Neural progenitor cell (in vitro differentiated cells): Measurements from ENCODE around the gene CPT1B. TPM values are rescaled to one million over a fixed set of nuclear protein-coding genes. Genes with fewer than 3 reads are reported as not detected.

ENCODE experiments used
- DNase-seq: peaks from one replicate; pipeline ENCODE4 v3.0.0-alpha.2; 2016; ENCODE audit warnings: low spot score
- H2AFZ ChIP-seq: fragments of 200-600 bp; sonication (generic); replicated peaks from 2 replicates; pipeline ENCODE4 v1.6.1; 2016; ENCODE audit warnings: antibody characterized with exemption
- H3F3A ChIP-seq: fragments of 200-600 bp; sonication (generic); 2 replicates; pipeline ENCODE4 v1.6.1; 2016; ENCODE audit warnings: antibody characterized with exemption, low read depth
- H3K27ac ChIP-seq: fragments of 200-600 bp; sonication (generic); 2 replicates; pipeline ENCODE4 v1.5.1; 2016; ENCODE audit warnings: mild to moderate bottlenecking
- H3K27me3 ChIP-seq: fragments of 200-600 bp; sonication (generic); 2 replicates; pipeline ENCODE4 v1.6.1; 2016; ENCODE audit warnings: mild to moderate bottlenecking, moderate library complexity
- H3K36me3 ChIP-seq: fragments of 200-600 bp; sonication (generic); 2 replicates; pipeline ENCODE4 v1.5.1; 2016
- H3K4me1 ChIP-seq: fragments of 200-600 bp; sonication (generic); 2 replicates; pipeline ENCODE4 v1.6.1; 2016; ENCODE audit warnings: mixed run types
- H3K4me2 ChIP-seq: fragments of 200-600 bp; sonication (generic); 2 replicates; pipeline ENCODE4 v1.6.1; 2016
- H3K4me3 ChIP-seq: fragments of 200-600 bp; sonication (generic); 2 replicates; pipeline ENCODE4 v1.5.1; 2016
- H3K79me2 ChIP-seq: fragments of 200-600 bp; sonication (generic); 2 replicates; pipeline ENCODE4 v1.6.1; 2016; ENCODE audit warnings: low read depth
- H3K9ac ChIP-seq: fragments of 200-600 bp; sonication (generic); 2 replicates; pipeline ENCODE4 v1.6.1; 2016
- H3K9me3 ChIP-seq: fragments of 200-600 bp; sonication (generic); 2 replicates; pipeline ENCODE4 v1.5.1; 2016; ENCODE audit warnings: low read depth
- H4K20me1 ChIP-seq: fragments of 200-600 bp; sonication (generic); 2 replicates; pipeline ENCODE4 v1.6.1; 2016; ENCODE audit warnings: low read depth
- H3K27ac Mint-ChIP-seq: 3 replicates; pipeline ENCODE4 v1.8.0; 2021; ENCODE audit warnings: mixed read lengths
- H3K27me3 Mint-ChIP-seq: 2 replicates; pipeline ENCODE4 v1.8.0; 2022; ENCODE audit warnings: low read depth, mild to moderate bottlenecking, inconsistent platforms, moderate library complexity, mixed read lengths; ENCODE audit not compliant: insufficient read depth
- H3K36me3 Mint-ChIP-seq: 3 replicates; pipeline ENCODE4 v1.8.0; 2021; ENCODE audit warnings: mixed read lengths
- H3K4me1 Mint-ChIP-seq: 3 replicates; pipeline ENCODE4 v1.8.0; 2021; ENCODE audit warnings: mixed read lengths
- H3K4me3 Mint-ChIP-seq: 3 replicates; pipeline ENCODE4 v1.8.0; 2021; ENCODE audit warnings: mild to moderate bottlenecking, moderate library complexity, mixed read lengths
- H3K9me3 Mint-ChIP-seq: 3 replicates; pipeline ENCODE4 v1.8.0; 2020; ENCODE audit warnings: mixed read lengths
- CTCF ChIP-seq: fragments of 200-600 bp; sonication (generic); IDR thresholded peaks from 2 replicates; pipeline ENCODE4 v1.5.1; 2017; ENCODE audit warnings: antibody characterized with exemption, mild to moderate bottlenecking
- EZH2 ChIP-seq: fragments of 200-600 bp; sonication (generic); IDR thresholded peaks from 2 replicates; pipeline ENCODE4 v1.6.1; 2017; ENCODE audit warnings: antibody characterized with exemption, mild to moderate bottlenecking, moderate library complexity
- EZH2phosphoT487 ChIP-seq: fragments of 200-600 bp; sonication (generic); IDR thresholded peaks from 2 replicates; pipeline ENCODE4 v1.6.1; 2017; ENCODE audit warnings: antibody characterized with exemption
- total RNA-seq: library from RNA; depleted of rRNA; stranded (reverse); fragments of >200 nt; gene quantifications from 2 replicates; pipeline ENCODE4 v1.2.3, GENCODE V29; 2015; ENCODE audit warnings: low replicate concordance

CPT1B gene
- total RNA-seq, 1 donor from 2014 or later: 33.9 TPM

- DNase-seq: no peak
- no peak overlapping the region for H3K4me3 Mint-ChIP-seq
Observed at GRCh38 chr22:50604256-50605001, 26.2 kb upstream of the CPT1B start.

GRCh38 chr22:50603511-50604255 is 25.5 kb upstream of the CPT1B start:
- Mint-ChIP-seq H3K36me3 (peaks cover 4% of the 10 kb centered on the region), H3K4me1 (peaks cover 19% of the 10 kb centered on the region), H3K4me3 (no peak overlapping the region), H3K27me3 (peaks cover 13% of the 10 kb centered on the region), H3K27ac (no peak overlapping the region), H3K9me3 (peaks cover 2% of the 10 kb centered on the region)
- Histone ChIP-seq H4K20me1 (peaks cover 21% of the 10 kb centered on the region), H3K79me2 (no peaks in the 10 kb centered on the region), H3K4me3 (no peak overlapping the region), H3K9me3 (no peaks in the 10 kb centered on the region), H3K4me2 (no peak overlapping the region), H3K9ac (no peak overlapping the region), H3F3A (no peaks in the 10 kb centered on the region), H3K27ac (no peak overlapping the region), H3K4me1 (peaks cover 4% of the 10 kb centered on the region), H3K27me3 (peaks cover 73% of the 10 kb centered on the region), H3K36me3 (no peaks in the 10 kb centered on the region), H2AFZ (no peak overlapping the region)
- no peak for TF ChIP-seq CTCF
- peak; percentile 86 for TF ChIP-seq EZH2
- peak; percentile 69 for TF ChIP-seq EZH2phosphoT487
- peak; percentile 39 for DNase-seq

More at GRCh38 chr22:50604256-50605001, 26.2 kb upstream of the CPT1B start:
- no peak overlapping the region for H3K27ac ChIP-seq
- Mint-ChIP-seq H3K27me3 (peaks cover 11% of the 10 kb centered on the region), H3K27ac (no peak overlapping the region), H3K4me1 (peaks cover 19% of the 10 kb centered on the region), H3K36me3 (peaks cover 4% of the 10 kb centered on the region), H3K9me3 (peaks cover 2% of the 10 kb centered on the region)
- H3F3A ChIP-seq: no peaks in the 10 kb centered on the region
- no peak overlapping the region for H3K4me3 ChIP-seq
- no peaks in the 10 kb centered on the region for H3K79me2 ChIP-seq
- no peak overlapping the region for H2AFZ ChIP-seq
- peaks cover 19% of the 10 kb centered on the region for H4K20me1 ChIP-seq
- H3K36me3 ChIP-seq: no peaks in the 10 kb centered on the region
- no peaks in the 10 kb centered on the region for H3K9me3 ChIP-seq
- no peak for TF ChIP-seq EZH2phosphoT487
- TF ChIP-seq CTCF: no peak
- TF ChIP-seq EZH2: no peak
- H3K4me1 ChIP-seq: peaks cover 4% of the 10 kb centered on the region
- no peak overlapping the region for H3K9ac ChIP-seq
- peaks cover 66% of the 10 kb centered on the region for H3K27me3 ChIP-seq
- H3K4me2 ChIP-seq: no peak overlapping the region

GRCh38 chr22:50602338-50602700 is 24.1 kb upstream of the CPT1B start:
- no peak overlapping the region for H3K27ac Mint-ChIP-seq
- no peak overlapping the region for H3K27ac ChIP-seq
- no peaks in the 10 kb centered on the region for H3F3A ChIP-seq
- H3K27me3 ChIP-seq: peaks cover 82% of the 10 kb centered on the region
- H3K4me1 Mint-ChIP-seq: peaks cover 19% of the 10 kb centered on the region
- no peaks in the 10 kb centered on the region for H3K79me2 ChIP-seq
- DNase-seq: no peak
- peaks cover 4% of the 10 kb centered on the region for H3K4me1 ChIP-seq
- no peaks in the 10 kb centered on the region for H3K36me3 ChIP-seq
- H2AFZ ChIP-seq: no peak overlapping the region
- peaks cover 7% of the 10 kb centered on the region for H3K36me3 Mint-ChIP-seq
- no peaks in the 10 kb centered on the region for H3K9me3 ChIP-seq
- H3K4me3 Mint-ChIP-seq: peak overlapping the region; percentile 86
- H3K9ac ChIP-seq: no peak overlapping the region
- peaks cover 21% of the 10 kb centered on the region for H4K20me1 ChIP-seq
- H3K4me2 ChIP-seq: no peak overlapping the region
- peaks cover 17% of the 10 kb centered on the region for H3K27me3 Mint-ChIP-seq
- peaks cover 2% of the 10 kb centered on the region for H3K9me3 Mint-ChIP-seq
- no peak for TF ChIP-seq EZH2
- TF ChIP-seq CTCF: no peak
- no peak for TF ChIP-seq EZH2phosphoT487
- H3K4me3 ChIP-seq: no peak overlapping the region
